Ascending aorta (tissue), 2 donors: ENCODE results near the gene ISM1. TPM values are rescaled to one million over a fixed set of nuclear protein-coding genes. Genes with fewer than 3 reads are reported as not detected.
"Not testable (repeated sequence)": the region's sequence is repeated elsewhere in the genome, so short reads cannot be mapped to it uniquely, and the experiment has no call there.

Experiments
- DNase-seq, 2 donors: peaks; one replicate each; pipeline ENCODE4 v3.0.0-alpha.2; 2019; ENCODE audit warnings: low spot score in 2 of 2
- H3K27ac ChIP-seq, 2 donors: fragments of 200-600 bp; sonication (generic); one replicate each; pipeline ENCODE4 v1.5.1; 2016 to 2017; ENCODE audit warnings: mild to moderate bottlenecking in 1 of 2
- H3K27me3 ChIP-seq: fragments of 200-600 bp; sonication (generic); one replicate; pipeline ENCODE4 v1.5.1; 2017
- H3K36me3 ChIP-seq, 2 donors: fragments of 200-600 bp; sonication (generic); one replicate each; pipeline ENCODE4 v1.5.1; 2016
- H3K4me1 ChIP-seq, 2 donors: fragments of 200-600 bp; sonication (generic); one replicate each; pipeline ENCODE4 v1.5.1; 2016 to 2017; ENCODE audit warnings: mild to moderate bottlenecking in 1 of 2
- H3K4me3 ChIP-seq, 2 donors: fragments of 200-600 bp; sonication (generic); one replicate each; pipeline ENCODE4 v1.5.1; 2016 to 2017; ENCODE audit warnings: mild to moderate bottlenecking in 1 of 2
- H3K9me3 ChIP-seq, 2 donors: fragments of 200-600 bp; sonication (generic); one replicate each; pipeline ENCODE4 v1.5.1; 2016
- CTCF ChIP-seq, 3 experiments: fragments of 200-600 bp in 2 of 3; fragments of 450-650 bp in 1 of 3; sonication (generic) in 2 of 3; IDR thresholded peaks; one replicate each; pipeline ENCODE4 v1.5.1; 2016 to 2019; ENCODE audit warnings: antibody characterized with exemption in 3 of 3, mild to moderate bottlenecking in 1 of 3, moderate library complexity in 1 of 3
- intact Hi-C: fragments of 100-400 bp; cut with DNase I; formaldehyde crosslinking; loops from one replicate; pipeline ENCODE4 v1.15.1; 2023
- total RNA-seq: library from RNA; depleted of rRNA; stranded (reverse); fragments of >200 nt; gene quantifications from one replicate; pipeline ENCODE4 v1.1.0, GENCODE V29; 2016

Gene ISM1
- total RNA-seq, 1 donor from 2014 or later, result 60.1 TPM

DNA sequence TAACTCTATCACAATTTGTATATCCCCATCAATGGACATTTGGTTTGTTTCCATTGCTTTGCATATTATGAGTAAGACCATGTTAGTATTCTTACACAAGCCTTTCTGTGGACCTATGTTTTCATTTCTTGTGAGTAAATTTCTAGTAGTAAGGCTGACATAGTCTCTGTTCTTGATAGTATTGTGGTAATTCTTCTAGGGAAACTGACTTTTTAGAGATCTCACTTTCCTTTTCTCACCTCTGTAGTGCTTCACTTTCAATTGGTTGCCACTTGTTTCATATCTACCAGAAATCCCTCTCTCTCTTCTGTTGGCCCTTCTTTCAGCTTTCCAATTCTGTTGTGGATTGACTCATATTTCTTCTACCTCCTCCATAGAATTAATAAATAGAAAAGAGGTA lies 8.5 kb downstream of the ISM1 start:
- H3K4me3 ChIP-seq, result no peak overlapping the region

GRCh38 chr20:13231031-13231752 lies 10.1 kb downstream of the ISM1 start:
- no peak for TF ChIP-seq CTCF (IDR thresholded peaks at IDR 0.05)
- H3K4me3 ChIP-seq, result no peak overlapping the region
- no peaks in the 10 kb centered on the region for H3K27me3 ChIP-seq
- intact Hi-C loops, result no loop called here
- no peak for DNase-seq
- no peak overlapping the region for H3K27ac ChIP-seq
- peaks cover 0 to 11% of the 10 kb centered on the region in 2 donors for H3K9me3 ChIP-seq
- H3K4me1 ChIP-seq, result no peaks in the 10 kb centered on the region
- H3K36me3 ChIP-seq, result no peaks in the 10 kb centered on the region

More for the DNA sequence above, 8.5 kb downstream of the ISM1 start:
- Histone ChIP-seq H3K4me1 (no peaks in the 10 kb centered on the region), H3K27me3 (no peaks in the 10 kb centered on the region), H3K27ac (no peak overlapping the region), H3K36me3 (no peaks in the 10 kb centered on the region), H3K9me3 (peaks cover 0 to 11% of the 10 kb centered on the region in 2 donors)
- no peak for DNase-seq
- no peak for TF ChIP-seq CTCF (IDR thresholded peaks at IDR 0.05)
- intact Hi-C loops, result no loop called here

- no peaks in the 10 kb centered on the region for H3K27me3 ChIP-seq
- intact Hi-C loops, result no loop called here
- TF ChIP-seq CTCF (IDR thresholded peaks at IDR 0.05), result no peak
- no peak overlapping the region for H3K4me3 ChIP-seq
- H3K9me3 ChIP-seq, result peaks cover 0 to 5% of the 10 kb centered on the region in 2 donors
- H3K27ac ChIP-seq, result no peak overlapping the region
- no peak for DNase-seq
- H3K36me3 ChIP-seq, result no peaks in the 10 kb centered on the region
- H3K4me1 ChIP-seq, result no peaks in the 10 kb centered on the region
Measured at GRCh38 chr20:13232999-13233398, 11.9 kb downstream of the ISM1 start.

- H3K9me3 ChIP-seq, result no peaks in the 10 kb centered on the region
- intact Hi-C loops, result no loop called here
- H3K4me1 ChIP-seq, result no peaks in the 10 kb centered on the region
- DNase-seq, result no peak
- no peaks in the 10 kb centered on the region for H3K27me3 ChIP-seq
- H3K36me3 ChIP-seq, result no peaks in the 10 kb centered on the region
- H3K27ac ChIP-seq, result no peak overlapping the region
- no peak for TF ChIP-seq CTCF (IDR thresholded peaks at IDR 0.05)
- H3K4me3 ChIP-seq, result no peak overlapping the region
Measured at GRCh38 chr20:13234961-13235360, 13.9 kb downstream of the ISM1 start.

DNA sequence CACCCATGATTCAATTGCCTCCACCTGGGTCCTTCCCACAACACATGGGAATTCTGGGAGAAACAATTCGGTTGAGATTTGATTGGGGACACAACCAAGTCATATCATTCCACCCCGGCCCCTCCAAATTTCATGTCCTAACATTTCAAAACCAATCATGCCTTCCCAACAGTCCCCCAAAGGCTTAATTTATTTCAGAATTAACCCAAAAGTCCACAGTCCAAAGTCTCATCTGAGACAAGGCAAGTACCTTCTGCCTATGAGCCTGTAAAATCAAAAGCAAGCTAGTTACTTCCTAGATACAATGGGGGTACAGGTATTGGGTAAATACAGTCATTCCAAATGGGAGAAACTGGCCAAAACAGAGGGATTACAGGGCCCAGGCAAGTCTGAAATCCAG lies 15.3 kb downstream of the ISM1 start:
- H3K9me3 ChIP-seq, H3K4me3 ChIP-seq, H3K4me1 ChIP-seq, H3K27ac ChIP-seq, intact Hi-C loops, H3K36me3 ChIP-seq, H3K27me3 ChIP-seq, DNase-seq: not testable (repeated sequence)

GRCh38 chr20:13236990-13237720 lies 16.1 kb downstream of the ISM1 start:
- intact Hi-C loops, result no loop called here
- Histone ChIP-seq H3K36me3 (no peaks in the 10 kb centered on the region), H3K27ac (no peak overlapping the region), H3K4me1 (no peaks in the 10 kb centered on the region), H3K9me3 (no peaks in the 10 kb centered on the region), H3K27me3 (no peaks in the 10 kb centered on the region), H3K4me3 (no peak overlapping the region)
- TF ChIP-seq CTCF (IDR thresholded peaks at IDR 0.05), result no peak
- DNase-seq, result no peak
